NCI-H524 treated with DMSO at 0.1 percent for 48 hours (cell line): Measurements from ENCODE around the gene EID2B.

ENCODE experiments used
- DNase-seq: peaks from one replicate; lab custom pipeline; 2025; lab: John Stamatoyannopoulos, UW

The EID2B gene

GRCh38 chr19:39498798-39499642 is 33.6 kb downstream of the EID2B start, which contains the start of gene DLL3:
Gene DLL3 (plus strand): TSS chr19:39498947. CDS start chr19:39498975, 28 bp downstream.
- peak; percentile 31 for DNase-seq

GRCh38 chr19:39497996-39498797 is 34.5 kb downstream of the EID2B start:
- peak; percentile 53 for DNase-seq

- DNase-seq: peak; percentile 91
These were observed 35.0 kb downstream of the EID2B start for GRCh38 chr19:39497701-39497995.

- no peak for DNase-seq
These were observed 36.6 kb downstream of the EID2B start for GRCh38 chr19:39496063-39496462.

- no peak for DNase-seq
These were observed 38.0 kb downstream of the EID2B start for GRCh38 chr19:39494661-39495060.

GRCh38 chr19:39492788-39493187 is 39.9 kb downstream of the EID2B start:
- DNase-seq: no peak

GRCh38 chr19:39492225-39492624 is 40.4 kb downstream of the EID2B start:
- no peak for DNase-seq

- no peak for DNase-seq
These were observed 42.9 kb downstream of the EID2B start for GRCh38 chr19:39489756-39490155.

- peak; percentile 96 for DNase-seq
These were observed 49.5 kb downstream of the EID2B start for GRCh38 chr19:39483141-39483540.

- DNase-seq: no peak
These were observed 51.0 kb downstream of the EID2B start for GRCh38 chr19:39481676-39482075.

GRCh38 chr19:39481229-39481545 is 51.5 kb downstream of the EID2B start:
- DNase-seq: no peak
